ENCODE results near the gene NASP. TPM values are rescaled to one million over a fixed set of nuclear protein-coding genes. Genes with fewer than 3 reads are reported as not detected.

The NASP gene
- total and polyA plus RNA-seq, 12 donors: 32.3 to 181 (median 54.4) TPM

DNA sequence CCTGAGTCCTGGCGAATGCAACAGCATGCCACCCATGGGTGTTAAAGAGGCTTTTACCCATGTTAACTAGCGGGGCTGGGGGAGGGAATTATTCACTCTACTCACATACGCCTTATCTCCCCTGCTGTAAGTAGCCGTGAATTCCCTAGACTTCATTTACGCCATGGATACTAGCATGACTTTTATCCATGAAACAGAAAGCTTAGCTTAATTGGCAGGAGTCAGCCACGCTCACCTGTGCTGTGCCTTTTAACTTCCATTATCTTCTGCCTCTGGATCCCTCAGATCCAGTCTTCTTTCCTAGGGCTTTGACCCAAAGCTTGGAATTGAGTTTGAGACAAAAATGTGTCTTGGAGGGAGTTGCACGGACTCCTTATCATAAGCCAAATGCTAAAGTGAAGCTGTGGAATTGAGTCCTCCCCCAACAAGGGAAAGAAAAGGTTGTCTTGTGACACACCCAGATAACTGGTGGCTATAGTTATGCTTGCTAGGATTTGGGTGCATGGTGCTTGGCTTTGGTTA is 9.7 kb upstream of the NASP start:
- H3K27me3 ChIP-seq: no peaks in the 10 kb centered on the region
- no peaks in the 10 kb centered on the region for H3K4me1 ChIP-seq (replicated peaks in 1 of 2)
- TF ChIP-seq POLR2A (IDR thresholded peaks at IDR 0.05): no peak
- TF ChIP-seq, protein P1, sequence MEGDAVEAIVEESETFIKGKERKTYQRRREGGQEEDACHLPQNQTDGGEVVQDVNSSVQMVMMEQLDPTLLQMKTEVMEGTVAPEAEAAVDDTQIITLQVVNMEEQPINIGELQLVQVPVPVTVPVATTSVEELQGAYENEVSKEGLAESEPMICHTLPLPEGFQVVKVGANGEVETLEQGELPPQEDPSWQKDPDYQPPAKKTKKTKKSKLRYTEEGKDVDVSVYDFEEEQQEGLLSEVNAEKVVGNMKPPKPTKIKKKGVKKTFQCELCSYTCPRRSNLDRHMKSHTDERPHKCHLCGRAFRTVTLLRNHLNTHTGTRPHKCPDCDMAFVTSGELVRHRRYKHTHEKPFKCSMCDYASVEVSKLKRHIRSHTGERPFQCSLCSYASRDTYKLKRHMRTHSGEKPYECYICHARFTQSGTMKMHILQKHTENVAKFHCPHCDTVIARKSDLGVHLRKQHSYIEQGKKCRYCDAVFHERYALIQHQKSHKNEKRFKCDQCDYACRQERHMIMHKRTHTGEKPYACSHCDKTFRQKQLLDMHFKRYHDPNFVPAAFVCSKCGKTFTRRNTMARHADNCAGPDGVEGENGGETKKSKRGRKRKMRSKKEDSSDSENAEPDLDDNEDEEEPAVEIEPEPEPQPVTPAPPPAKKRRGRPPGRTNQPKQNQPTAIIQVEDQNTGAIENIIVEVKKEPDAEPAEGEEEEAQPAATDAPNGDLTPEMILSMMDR (IDR thresholded peaks at IDR 0.05): no peak
- no peak overlapping the region for H3K4me3 ChIP-seq
- peaks cover 0 to 16% of the 10 kb centered on the region in 2 donors for H3K36me3 ChIP-seq (replicated peaks in 1 of 2)
- 87 to 92% (median 90%) methylated on average over 7 of the region's 7 CpGs for WGBS, 4 donors
- intact Hi-C loops (cut with DNase I): loop anchor here in 1 of 2 donors (5.0 kb wide), 1 partner anchor 217 kb away; no protein-coding TSS in a partner anchor
- peaks cover 0 to 8% (median 0%) of the 10 kb centered on the region in 3 donors for H3K9me3 ChIP-seq (replicated peaks in 1 of 3)
- H3K27ac ChIP-seq: no peak overlapping the region
- DNase-seq: no peak

DNA sequence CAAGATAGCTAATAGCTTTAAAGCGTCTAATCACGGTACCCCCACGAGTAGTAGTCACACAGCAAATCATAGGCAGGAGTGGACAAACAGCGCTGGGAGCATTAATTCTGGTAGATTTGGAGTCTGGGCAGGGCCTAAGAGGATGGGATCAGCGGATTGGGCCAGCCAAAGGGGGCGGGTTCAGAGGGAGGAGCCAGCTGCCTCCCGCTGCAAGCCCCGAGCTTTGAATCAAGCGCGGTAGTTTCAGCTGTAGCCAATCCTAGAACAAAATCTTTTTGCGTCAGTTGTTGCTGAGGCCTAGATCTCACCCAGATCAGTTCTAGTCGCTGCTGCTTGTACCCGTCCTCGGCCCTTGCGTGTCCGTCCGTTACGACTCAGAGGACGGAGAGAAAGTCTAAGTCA is 576 bp upstream of the NASP start:
- no peak for TF ChIP-seq POLR2A (IDR thresholded peaks at IDR 0.05)
- TF ChIP-seq, protein P1 (IDR thresholded peaks at IDR 0.05): no peak
- Histone ChIP-seq H3K27ac (peak overlapping the region; percentile 57 to 95 (median 90)), H3K36me3 (replicated peaks in 1 of 2) (no peaks in the 10 kb centered on the region), H3K4me3 (peak overlapping the region; percentile 13 to 89 (median 84)), H3K27me3 (no peaks in the 10 kb centered on the region), H3K4me1 (replicated peaks in 1 of 2) (peaks cover 13 to 24% of the 10 kb centered on the region in 2 donors), H3K9me3 (replicated peaks in 1 of 3) (peaks cover 0 to 7% (median 0%) of the 10 kb centered on the region in 3 donors)
- intact Hi-C loops (cut with DNase I): loop anchor here in 1 of 2 donors (10.0 kb wide), 1 partner anchor 102 kb away; the partner anchor contains the start of genes GPBP1L1 and TMEM69
- DNase-seq: peak; percentile 94 to 99 (median 98)
- 0 to 1% (median 0%) methylated on average over 11 to 19 of the region's 19 CpGs for WGBS, 4 donors

DNA sequence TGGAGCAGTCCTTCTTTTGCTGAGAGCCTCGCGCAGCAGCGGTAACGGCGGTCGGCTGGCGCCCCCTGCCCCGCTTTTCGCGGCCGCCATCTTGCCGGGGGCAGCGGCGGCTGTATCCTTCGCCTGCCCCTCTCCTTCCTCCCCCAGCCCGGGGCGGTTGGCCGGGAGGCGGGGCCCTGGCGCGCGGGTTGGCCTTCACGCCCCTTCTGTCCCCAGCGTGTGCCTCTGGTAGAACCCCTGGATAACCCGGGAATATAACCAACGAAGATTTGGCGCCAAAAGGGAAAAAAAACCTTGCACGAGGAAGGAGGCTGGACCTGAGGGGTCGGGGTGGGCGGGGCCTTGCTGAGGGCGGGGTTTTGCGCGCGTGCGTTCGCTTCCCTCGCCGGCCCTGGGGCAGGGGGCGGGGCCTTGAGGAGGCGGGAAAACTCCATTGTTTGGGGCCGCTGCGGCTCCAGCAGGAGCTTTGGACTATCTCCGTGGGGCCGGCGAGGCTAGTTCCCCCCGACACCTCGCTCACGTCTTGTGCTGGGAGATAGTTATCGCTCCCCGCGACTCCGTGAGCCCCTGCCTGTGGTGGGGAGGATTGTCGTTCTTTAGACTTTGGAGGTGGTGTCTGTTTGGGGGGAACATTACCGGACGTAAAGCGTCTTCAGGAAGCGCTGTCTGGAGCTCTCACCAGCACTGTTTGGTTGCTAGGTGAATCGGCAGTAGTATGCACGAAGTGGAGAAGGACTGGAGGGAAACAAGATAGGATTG is 689 bp downstream of the NASP start:
- intact Hi-C loops (cut with DNase I): loop anchor here in 1 of 2 donors (10.0 kb wide), 1 partner anchor 100 kb away; the partner anchor contains the start of genes GPBP1L1 and TMEM69
- no peaks in the 10 kb centered on the region for H3K27me3 ChIP-seq
- 0 to 2% (median 1%) methylated on average over 15 to 59 of the region's 59 CpGs for WGBS, 4 donors

DNA sequence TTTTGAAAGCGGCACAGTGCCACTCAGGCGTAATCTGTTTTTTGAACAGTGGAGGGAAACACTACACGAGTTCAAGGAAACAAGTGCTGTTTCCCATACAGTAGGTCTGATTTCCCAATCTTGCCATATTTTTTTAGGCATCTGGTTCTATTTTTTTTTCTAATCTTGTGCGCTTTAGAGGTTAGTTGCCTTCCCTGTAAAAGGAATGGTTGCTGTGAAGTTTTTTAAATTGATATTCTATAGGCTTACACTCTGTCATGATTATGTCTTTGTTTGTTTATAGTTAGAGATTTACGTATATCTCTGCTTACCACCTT is 1.2 kb downstream of the NASP start:
- H3K9me3 ChIP-seq (replicated peaks in 1 of 3): no peaks in the 10 kb centered on the region
- 0 to 3% (median 2%) methylated on average over 5 of the region's 5 CpGs for WGBS, 4 donors
- DNase-seq: no peak
- H3K4me1 ChIP-seq (replicated peaks in 1 of 2): peaks cover 15 to 28% of the 10 kb centered on the region in 2 donors
- peak overlapping the region in 3 of 4 donors; percentile 80 to 89 (median 89) for H3K4me3 ChIP-seq
- TF ChIP-seq, protein P1 (IDR thresholded peaks at IDR 0.05): no peak
- no peak for TF ChIP-seq POLR2A (IDR thresholded peaks at IDR 0.05)
- no peaks in the 10 kb centered on the region for H3K36me3 ChIP-seq (replicated peaks in 1 of 2)
- H3K27me3 ChIP-seq: no peaks in the 10 kb centered on the region
- intact Hi-C loops (cut with DNase I): loop anchor here in 1 of 2 donors (10.0 kb wide), 1 partner anchor 100 kb away; the partner anchor contains the start of genes GPBP1L1 and TMEM69
- peak overlapping the region in 4 of 5 donors; percentile 87 to 95 (median 91) for H3K27ac ChIP-seq

More for the DNA sequence above, 689 bp downstream of the NASP start:
- Histone ChIP-seq H3K4me3 (peak overlapping the region; percentile 28 to 89 (median 84)), H3K9me3 (replicated peaks in 1 of 3) (no peaks in the 10 kb centered on the region), H3K36me3 (replicated peaks in 1 of 2) (no peaks in the 10 kb centered on the region), H3K27ac (peak overlapping the region; percentile 57 to 95 (median 90)), H3K4me1 (replicated peaks in 1 of 2) (peaks cover 13 to 24% of the 10 kb centered on the region in 2 donors)
- peak; percentile 85 to 92 (median 89) for DNase-seq
- TF ChIP-seq, protein P1 (IDR thresholded peaks at IDR 0.05): peak in 1 of 6 experiments; percentile 0
- TF ChIP-seq POLR2A (IDR thresholded peaks at IDR 0.05): no peak
